Measurements from ENCODE around the gene NFKBIB.

- TF ChIP-seq CTCF (IDR thresholded peaks at IDR 0.05; ENCODE audit: low read length) (no peak), EZH2phosphoT487 (IDR thresholded peaks at IDR 0.05; ENCODE audit: low read length) (no peak), EZH2 (optimal IDR thresholded peaks at IDR 0.05; ENCODE audit: low read depth, low read length) (no peak)
Measured at GRCh38 chr19:38953677-38954076, 53.9 kb downstream of the NFKBIB start.
